IMR-90 (cell line): ENCODE data around the gene NCAPH2.
"Not testable (repeated sequence)": the region's sequence is repeated elsewhere in the genome, so short reads cannot be mapped to it uniquely, and the experiment has no call there.

Source experiments
- CEBPB ChIP-seq: IDR thresholded peaks from 2 replicates; pipeline ENCODE4 v1.6.1; 2012; ENCODE audit warnings: low read depth, low read length, improper control_type of control experiment
- MAFK ChIP-seq: IDR thresholded peaks from 2 replicates; pipeline ENCODE4 v1.6.1; 2012; ENCODE audit warnings: low read depth, low read length, improper control_type of control experiment
- RAD21 ChIP-seq: IDR thresholded peaks from 2 replicates; pipeline ENCODE4 v1.6.1; 2012; ENCODE audit warnings: low read length, improper control_type of control experiment
- SMC3 ChIP-seq: fragments of 150-350 bp; IDR thresholded peaks from 2 replicates; pipeline ENCODE4 v1.6.1; 2016; ENCODE audit warnings: low read depth, mild to moderate bottlenecking, antibody characterized with exemption, low read length, moderate library complexity
- TF ChIP-seq, protein P1 (sequence below): conservative IDR thresholded peaks from 2 replicates; pipeline ENCODE4 v1.5.1; 2012; ENCODE audit warnings: mild to moderate bottlenecking, low read depth, low read length, improper control_type of control experiment

DNA sequence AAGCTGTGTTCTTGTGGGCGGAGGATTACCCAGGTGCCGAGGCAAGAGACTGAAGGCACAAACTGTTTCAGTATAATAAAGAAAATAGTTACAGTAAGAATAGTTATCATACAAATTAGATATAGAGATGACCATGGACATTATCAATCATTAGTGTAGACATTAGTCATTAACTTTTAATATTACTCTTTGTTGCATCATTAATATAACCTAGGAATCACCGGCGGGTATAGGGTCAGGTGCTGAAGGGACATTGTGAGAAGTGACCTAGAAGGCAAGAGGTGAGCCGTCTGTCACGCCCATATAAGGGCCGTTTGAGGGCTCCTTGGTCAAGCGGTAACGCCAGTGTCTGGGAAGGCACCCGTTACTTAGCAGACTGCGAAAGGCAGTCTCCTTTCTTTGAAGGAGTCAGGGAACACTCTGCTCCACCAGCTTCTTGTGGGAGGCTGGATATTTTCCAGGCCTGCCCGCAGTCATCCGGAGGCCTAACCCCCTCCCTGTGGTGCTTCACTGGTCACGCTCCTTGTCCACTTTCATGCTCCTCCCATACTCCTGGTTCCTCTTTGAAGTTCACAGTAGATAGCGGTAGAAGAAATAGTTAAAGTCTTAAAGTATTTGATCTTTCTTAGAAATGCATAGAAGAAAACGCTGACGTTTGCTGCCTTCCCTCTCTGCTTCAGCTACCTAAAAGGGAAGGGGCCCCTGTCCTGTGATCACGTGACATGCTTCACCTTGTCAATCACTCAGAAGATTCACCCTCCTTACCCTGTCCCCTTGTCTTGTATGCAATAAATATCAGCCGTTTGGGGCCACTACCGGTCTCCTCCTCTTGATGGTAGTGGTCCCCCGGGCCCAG, 26.1 kb downstream of the NCAPH2 start:
- not testable (repeated sequence) for TF ChIP-seq CEBPB, RAD21, MAFK, SMC3
- TF ChIP-seq, protein P1, sequence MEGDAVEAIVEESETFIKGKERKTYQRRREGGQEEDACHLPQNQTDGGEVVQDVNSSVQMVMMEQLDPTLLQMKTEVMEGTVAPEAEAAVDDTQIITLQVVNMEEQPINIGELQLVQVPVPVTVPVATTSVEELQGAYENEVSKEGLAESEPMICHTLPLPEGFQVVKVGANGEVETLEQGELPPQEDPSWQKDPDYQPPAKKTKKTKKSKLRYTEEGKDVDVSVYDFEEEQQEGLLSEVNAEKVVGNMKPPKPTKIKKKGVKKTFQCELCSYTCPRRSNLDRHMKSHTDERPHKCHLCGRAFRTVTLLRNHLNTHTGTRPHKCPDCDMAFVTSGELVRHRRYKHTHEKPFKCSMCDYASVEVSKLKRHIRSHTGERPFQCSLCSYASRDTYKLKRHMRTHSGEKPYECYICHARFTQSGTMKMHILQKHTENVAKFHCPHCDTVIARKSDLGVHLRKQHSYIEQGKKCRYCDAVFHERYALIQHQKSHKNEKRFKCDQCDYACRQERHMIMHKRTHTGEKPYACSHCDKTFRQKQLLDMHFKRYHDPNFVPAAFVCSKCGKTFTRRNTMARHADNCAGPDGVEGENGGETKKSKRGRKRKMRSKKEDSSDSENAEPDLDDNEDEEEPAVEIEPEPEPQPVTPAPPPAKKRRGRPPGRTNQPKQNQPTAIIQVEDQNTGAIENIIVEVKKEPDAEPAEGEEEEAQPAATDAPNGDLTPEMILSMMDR, result not testable (repeated sequence)
